Measurements from ENCODE around the gene ZIC4.

The ZIC4 gene

GRCh38 chr3:147336543-147337278 is 69.6 kb downstream of the ZIC4 start:
- no peak for DNase-seq

All from NCI-H774 (cell line).